Osteoblast (primary cell): ENCODE results near the gene RAB44. TPM values are rescaled to one million over a fixed set of nuclear protein-coding genes. Genes with fewer than 3 reads are reported as not detected.
A peak's percentile ranks its signal among the peaks of the same experiment; 100 is the strongest.

Experiments used
- DNase-seq: peaks from one replicate; pipeline ENCODE4 v3.0.0; 2011; ENCODE audit warnings: low spot score, mixed read lengths; ENCODE audit not compliant: insufficient read length; ENCODE audit errors: missing footprints
- H2AFZ ChIP-seq: 2 replicates; pipeline ENCODE4 v1.6.0; 2011; ENCODE audit warnings: mild to moderate bottlenecking, low read length
- H3K27ac ChIP-seq: 2 replicates; pipeline ENCODE4 v1.5.1; 2011; ENCODE audit warnings: mild to moderate bottlenecking, low read depth, low read length, moderate library complexity
- H3K27me3 ChIP-seq: 2 replicates; pipeline ENCODE4 v1.6.0; 2012; ENCODE audit warnings: mild to moderate bottlenecking, control low read depth, inconsistent platforms, low read length, moderate library complexity; ENCODE audit not compliant: insufficient read depth
- H3K36me3 ChIP-seq: 2 replicates; pipeline ENCODE4 v1.5.1; 2011; ENCODE audit warnings: mild to moderate bottlenecking, low read length, control low read depth, moderate library complexity; ENCODE audit not compliant: insufficient read depth
- H3K4me1 ChIP-seq: 2 replicates; pipeline ENCODE4 v1.5.1; 2011; ENCODE audit warnings: mild to moderate bottlenecking, low read length, control low read depth, moderate library complexity; ENCODE audit not compliant: insufficient read depth
- H3K4me2 ChIP-seq: 2 replicates; pipeline ENCODE4 v1.6.0; 2011; ENCODE audit warnings: mild to moderate bottlenecking, low read length; ENCODE audit not compliant: insufficient read depth
- H3K4me3 ChIP-seq: fragments of 200-600 bp; sonication (generic); 3 replicates; pipeline ENCODE4 v1.5.1; 2012; ENCODE audit warnings: mild to moderate bottlenecking, low read length, inconsistent platforms; ENCODE audit not compliant: insufficient read depth
- H3K79me2 ChIP-seq: 2 replicates; pipeline ENCODE4 v1.6.0; 2012; ENCODE audit warnings: mild to moderate bottlenecking, low read length, control low read depth, inconsistent platforms; ENCODE audit not compliant: insufficient read depth
- H3K9me3 ChIP-seq: 2 replicates; pipeline ENCODE4 v1.5.1; 2011; ENCODE audit warnings: low read depth, low read length, control low read depth
- H4K20me1 ChIP-seq: 2 replicates; pipeline ENCODE4 v1.6.0; 2012; ENCODE audit warnings: mild to moderate bottlenecking, low read length, control low read depth; ENCODE audit not compliant: insufficient read depth
- total RNA-seq: library from RNA; depleted of rRNA; stranded (reverse); fragments of >200 nt; gene quantifications from 2 replicates; pipeline ENCODE4 v1.2.3, GENCODE V29; 2012
- TF ChIP-seq, protein P1 (sequence below): IDR thresholded peaks from 2 replicates; pipeline ENCODE4 v1.5.1; 2011; ENCODE audit warnings: mild to moderate bottlenecking, low read depth, low read length, moderate library complexity; ENCODE audit errors: extremely low read depth

RAB44 gene
- total RNA-seq, 1 donor, result 0.36 TPM

DNA sequence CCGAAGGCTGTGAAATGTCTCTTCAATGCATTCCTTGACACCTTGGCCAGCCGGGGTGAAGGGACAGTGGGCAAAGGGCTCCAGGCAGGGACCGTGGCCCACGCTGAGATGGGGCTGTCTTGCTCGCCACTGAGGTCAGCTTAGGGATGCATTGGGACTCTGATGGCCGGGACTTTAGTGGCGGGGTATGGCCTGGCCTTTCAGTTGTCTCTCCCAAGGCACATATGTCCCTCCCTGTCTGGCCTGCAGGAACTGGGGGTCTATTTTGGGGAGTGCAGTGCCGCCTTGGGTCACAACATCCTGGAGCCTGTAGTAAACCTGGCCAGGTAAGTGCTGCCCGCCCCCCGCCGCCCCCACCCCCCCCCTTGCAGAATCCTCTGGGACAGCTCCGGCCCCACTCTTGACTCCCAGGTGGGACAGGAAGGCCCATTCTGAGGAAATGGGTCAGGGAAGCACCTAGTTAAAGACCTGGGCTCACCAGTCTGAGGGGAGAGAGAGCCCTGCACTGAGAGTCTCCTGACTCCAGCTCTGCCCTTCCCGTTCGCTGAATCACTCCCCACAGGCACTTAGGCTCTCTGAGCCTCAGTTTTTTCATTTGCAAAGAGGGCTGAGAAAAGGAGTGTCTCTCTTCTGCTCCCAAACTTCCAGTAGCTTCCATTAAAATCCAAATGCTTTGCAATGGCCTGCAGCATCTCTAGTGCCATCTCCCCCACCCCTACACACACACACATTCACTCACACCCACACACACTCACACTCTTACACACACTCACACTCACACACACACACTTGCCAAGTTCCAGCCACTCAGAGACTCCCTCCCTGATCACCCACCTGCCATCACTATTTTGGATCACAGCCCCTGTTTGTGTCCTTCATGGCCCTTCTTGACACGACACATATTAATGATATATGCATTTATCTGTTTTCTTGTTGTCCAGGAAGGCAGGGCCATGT lies 33.1 kb downstream of the RAB44 start:
- Histone ChIP-seq H3K79me2 (no peaks in the 10 kb centered on the region), H3K9me3 (no peaks in the 10 kb centered on the region)
- TF ChIP-seq, protein P1, sequence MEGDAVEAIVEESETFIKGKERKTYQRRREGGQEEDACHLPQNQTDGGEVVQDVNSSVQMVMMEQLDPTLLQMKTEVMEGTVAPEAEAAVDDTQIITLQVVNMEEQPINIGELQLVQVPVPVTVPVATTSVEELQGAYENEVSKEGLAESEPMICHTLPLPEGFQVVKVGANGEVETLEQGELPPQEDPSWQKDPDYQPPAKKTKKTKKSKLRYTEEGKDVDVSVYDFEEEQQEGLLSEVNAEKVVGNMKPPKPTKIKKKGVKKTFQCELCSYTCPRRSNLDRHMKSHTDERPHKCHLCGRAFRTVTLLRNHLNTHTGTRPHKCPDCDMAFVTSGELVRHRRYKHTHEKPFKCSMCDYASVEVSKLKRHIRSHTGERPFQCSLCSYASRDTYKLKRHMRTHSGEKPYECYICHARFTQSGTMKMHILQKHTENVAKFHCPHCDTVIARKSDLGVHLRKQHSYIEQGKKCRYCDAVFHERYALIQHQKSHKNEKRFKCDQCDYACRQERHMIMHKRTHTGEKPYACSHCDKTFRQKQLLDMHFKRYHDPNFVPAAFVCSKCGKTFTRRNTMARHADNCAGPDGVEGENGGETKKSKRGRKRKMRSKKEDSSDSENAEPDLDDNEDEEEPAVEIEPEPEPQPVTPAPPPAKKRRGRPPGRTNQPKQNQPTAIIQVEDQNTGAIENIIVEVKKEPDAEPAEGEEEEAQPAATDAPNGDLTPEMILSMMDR, result no peak

DNA sequence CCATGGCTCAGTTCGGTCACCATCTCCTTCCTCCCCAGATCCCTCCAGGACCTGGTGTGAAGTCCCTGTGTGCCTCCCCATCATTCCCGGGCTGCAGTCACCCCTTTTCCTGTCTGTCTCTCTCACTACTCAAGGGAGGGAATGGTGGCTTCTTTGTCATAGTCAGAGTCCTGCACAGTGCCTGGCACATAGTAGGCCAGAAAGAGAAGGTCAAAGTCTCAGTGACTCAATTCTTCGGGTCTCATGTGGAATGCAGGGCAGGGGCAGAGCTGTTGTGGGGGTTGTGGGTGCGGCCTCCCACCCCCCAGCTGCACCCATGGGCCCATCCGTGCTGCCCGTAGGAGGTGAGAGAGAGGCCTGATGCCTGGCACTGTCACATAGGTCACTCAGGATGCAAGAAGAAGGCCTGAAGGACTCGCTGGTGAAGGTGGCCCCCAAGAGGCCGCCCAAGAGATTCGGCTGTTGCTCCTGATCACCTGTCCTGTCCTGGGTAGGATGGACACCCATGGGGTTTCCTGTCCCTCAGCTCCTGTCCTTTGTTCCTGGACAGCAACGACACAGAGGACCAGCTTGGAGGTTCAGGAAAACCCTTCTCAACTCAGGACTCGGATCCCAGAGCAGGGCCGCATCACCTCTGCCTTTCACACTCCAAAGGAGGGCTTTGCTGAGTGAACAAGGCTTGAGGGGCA lies 34.1 kb downstream of the RAB44 start:
- H4K20me1 ChIP-seq, result no peaks in the 10 kb centered on the region
- H3K27me3 ChIP-seq, result no peaks in the 10 kb centered on the region
- H3K36me3 ChIP-seq, result no peaks in the 10 kb centered on the region
- TF ChIP-seq, protein P1, result no peak
- H3K27ac ChIP-seq, result no peak overlapping the region
- no peak overlapping the region for H2AFZ ChIP-seq
- no peaks in the 10 kb centered on the region for H3K79me2 ChIP-seq
- DNase-seq, result peak; percentile 38
- H3K4me2 ChIP-seq, result no peak overlapping the region
- H3K9me3 ChIP-seq, result no peaks in the 10 kb centered on the region
- H3K4me1 ChIP-seq, result peaks cover 22% of the 10 kb centered on the region
- H3K4me3 ChIP-seq, result no peak overlapping the region

More for the DNA sequence above, 33.1 kb downstream of the RAB44 start:
- no peaks in the 10 kb centered on the region for H4K20me1 ChIP-seq
- DNase-seq, result peak; percentile 52
- H3K27me3 ChIP-seq, result no peaks in the 10 kb centered on the region
- H3K27ac ChIP-seq, result no peak overlapping the region
- peaks cover 19% of the 10 kb centered on the region for H3K4me1 ChIP-seq
- no peak overlapping the region for H3K4me2 ChIP-seq
- H2AFZ ChIP-seq, result no peak overlapping the region
- H3K4me3 ChIP-seq, result no peak overlapping the region
- no peaks in the 10 kb centered on the region for H3K36me3 ChIP-seq

DNA sequence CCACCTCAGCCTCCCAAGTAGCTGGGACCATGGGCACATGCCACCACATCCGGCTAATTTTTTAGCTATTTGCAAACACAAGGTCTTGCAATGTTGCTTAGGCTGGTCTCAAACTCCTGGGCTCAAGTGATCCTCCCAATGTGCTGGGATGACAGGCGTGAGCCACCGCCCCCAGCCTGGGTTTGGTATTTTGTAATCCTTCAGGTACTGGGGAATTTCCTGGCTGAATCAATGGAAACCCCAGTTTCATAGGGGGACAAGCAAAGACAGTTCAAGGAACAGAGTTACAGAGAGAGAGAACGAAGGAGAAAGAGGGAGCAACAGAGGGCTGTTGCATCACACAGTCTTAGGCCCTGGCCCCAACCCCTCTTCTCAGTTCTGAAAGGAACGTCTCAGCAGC lies 35.7 kb downstream of the RAB44 start:
- peaks cover 22% of the 10 kb centered on the region for H3K4me1 ChIP-seq
- H3K4me3 ChIP-seq, result no peak overlapping the region
- H3K27me3 ChIP-seq, result no peaks in the 10 kb centered on the region
- H3K9me3 ChIP-seq, result no peaks in the 10 kb centered on the region
- peak; percentile 26 for DNase-seq
- no peak overlapping the region for H2AFZ ChIP-seq
- no peak overlapping the region for H3K27ac ChIP-seq
- H4K20me1 ChIP-seq, result no peaks in the 10 kb centered on the region
- H3K4me2 ChIP-seq, result no peak overlapping the region
- no peaks in the 10 kb centered on the region for H3K36me3 ChIP-seq
- H3K79me2 ChIP-seq, result no peaks in the 10 kb centered on the region
- TF ChIP-seq, protein P1, result no peak

DNA sequence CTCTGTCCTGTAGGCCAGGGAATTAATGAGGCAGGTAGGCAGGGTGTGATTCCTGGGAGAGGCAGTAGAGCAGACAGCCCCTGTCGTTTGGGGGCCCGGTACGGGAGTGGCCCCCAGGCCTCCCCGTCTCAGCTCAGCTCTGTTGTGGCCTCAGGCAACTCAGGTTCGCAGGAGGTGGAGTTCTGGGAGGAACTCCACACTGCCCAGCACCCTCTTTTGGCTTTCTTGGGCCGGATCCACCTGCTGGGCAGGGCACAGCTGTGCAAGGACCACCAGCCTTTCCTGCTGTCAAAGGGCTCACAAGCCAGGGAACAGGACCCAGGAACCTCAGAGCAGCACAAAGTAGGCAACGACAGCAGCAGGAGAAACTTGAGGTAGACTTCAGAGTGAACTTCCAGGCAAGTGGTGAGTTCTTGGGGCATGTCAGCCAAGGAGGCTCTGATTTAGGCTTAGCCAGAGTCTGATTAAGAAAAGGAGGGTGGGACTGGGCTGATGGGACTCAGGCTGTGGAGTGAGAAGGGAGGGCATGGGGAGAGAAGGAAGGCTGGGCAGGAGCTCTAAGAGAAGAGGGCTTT lies 36.9 kb downstream of the RAB44 start:
- TF ChIP-seq, protein P1, result no peak
- H3K79me2 ChIP-seq, result no peaks in the 10 kb centered on the region
- peak overlapping the region; percentile 83 for H3K4me2 ChIP-seq
- peak; percentile 38 for DNase-seq
- no peaks in the 10 kb centered on the region for H3K27me3 ChIP-seq
- H4K20me1 ChIP-seq, result no peaks in the 10 kb centered on the region
- H3K9me3 ChIP-seq, result no peaks in the 10 kb centered on the region
- peak overlapping the region; percentile 60 for H3K4me3 ChIP-seq
- peaks cover 15% of the 10 kb centered on the region for H3K4me1 ChIP-seq
- H3K36me3 ChIP-seq, result no peaks in the 10 kb centered on the region
- peak overlapping the region; percentile 43 for H3K27ac ChIP-seq
- peak overlapping the region; percentile 85 for H2AFZ ChIP-seq
